GM19043 (cell line): ENCODE measurements around the gene SH3TC2.

Experiments used
- ATAC-seq: cut with Tn5 transposase; IDR thresholded peaks from one replicate; pipeline ENCODE4 v1.9.1; 2021; ENCODE audit warnings: low read depth; ENCODE audit not compliant: unreplicated experiment

The SH3TC2 gene

GRCh38 chr5:148976569-148977381 lies 86.1 kb downstream of the SH3TC2 start:
- no peak for ATAC-seq

- no peak for ATAC-seq
Observed at GRCh38 chr5:148974642-148975327, 88.1 kb downstream of the SH3TC2 start.

GRCh38 chr5:148973455-148973854 lies 89.4 kb downstream of the SH3TC2 start:
- no peak for ATAC-seq

- ATAC-seq = no peak
Observed at GRCh38 chr5:148972974-148973374, 89.9 kb downstream of the SH3TC2 start.

- ATAC-seq = no peak
Observed at GRCh38 chr5:148972396-148972795, 90.5 kb downstream of the SH3TC2 start.

GRCh38 chr5:148970876-148971275 lies 92.0 kb downstream of the SH3TC2 start:
- no peak for ATAC-seq

GRCh38 chr5:148970228-148970627 lies 92.6 kb downstream of the SH3TC2 start:
- no peak for ATAC-seq

GRCh38 chr5:148969291-148969690 lies 93.6 kb downstream of the SH3TC2 start:
- ATAC-seq = no peak

GRCh38 chr5:148968311-148968710 lies 94.6 kb downstream of the SH3TC2 start:
- no peak for ATAC-seq

GRCh38 chr5:148967783-148968182 lies 95.1 kb downstream of the SH3TC2 start:
- no peak for ATAC-seq

GRCh38 chr5:148966938-148967337 lies 95.9 kb downstream of the SH3TC2 start:
- ATAC-seq = no peak

GRCh38 chr5:148966348-148966747 lies 96.5 kb downstream of the SH3TC2 start:
- ATAC-seq = no peak

- ATAC-seq = no peak
Observed at GRCh38 chr5:148965511-148966265, 97.2 kb downstream of the SH3TC2 start.

GRCh38 chr5:148963664-148964063 lies 99.2 kb downstream of the SH3TC2 start:
- no peak for ATAC-seq

- ATAC-seq = no peak
Observed at GRCh38 chr5:148962761-148963324, 100.0 kb downstream of the SH3TC2 start.

GRCh38 chr5:148962200-148962550 lies 100.7 kb downstream of the SH3TC2 start:
- ATAC-seq = no peak

- ATAC-seq = no peak
Observed at GRCh38 chr5:148961261-148962199, 101.3 kb downstream of the SH3TC2 start.

GRCh38 chr5:148960070-148960769 lies 102.6 kb downstream of the SH3TC2 start:
- no peak for ATAC-seq

GRCh38 chr5:148957591-148958202 lies 105.2 kb downstream of the SH3TC2 start:
- ATAC-seq = no peak
